Esophagus squamous epithelium (tissue), 4 donors: ENCODE measurements around the gene BBS9.

Experiments
- POLR2A ChIP-seq, 4 donors: fragments of 450-650 bp; IDR thresholded peaks; one replicate each; pipeline ENCODE4 v1.6.1; 2017; ENCODE audit warnings: antibody characterized with exemption in 4 of 4, mild to moderate bottlenecking in 4 of 4, moderate library complexity in 3 of 4
- TF ChIP-seq, protein P1 (sequence below), 6 experiments: fragments of 450-650 bp in 4 of 6; fragments of 200-600 bp in 2 of 6; sonication (generic) in 2 of 6; IDR thresholded peaks; one replicate each; pipeline ENCODE4 v1.5.1; 2016 to 2019; ENCODE audit warnings: antibody characterized with exemption in 6 of 6, mild to moderate bottlenecking in 4 of 6, moderate library complexity in 4 of 6

DNA sequence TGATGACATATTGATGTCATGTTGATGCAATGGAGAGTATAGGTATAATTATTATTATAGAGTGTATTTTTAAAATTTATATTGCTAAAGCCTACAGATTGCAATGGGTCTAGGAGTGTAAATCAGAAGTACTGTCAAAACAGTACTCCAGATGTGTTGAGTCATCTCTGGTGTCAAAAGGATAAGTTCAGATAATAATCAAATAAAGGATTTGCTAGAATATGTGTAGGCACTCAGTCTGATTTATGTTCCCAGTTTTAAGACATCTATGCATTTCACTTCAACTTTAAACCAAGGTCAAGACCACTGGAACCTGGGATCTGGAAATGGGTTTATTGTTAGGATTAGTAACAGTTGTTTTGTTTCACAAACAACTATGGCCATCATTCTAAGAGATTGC lies 433.6 kb downstream of the BBS9 start:
- TF ChIP-seq POLR2A (IDR thresholded peaks at IDR 0.05) = no peak
- TF ChIP-seq, protein P1, sequence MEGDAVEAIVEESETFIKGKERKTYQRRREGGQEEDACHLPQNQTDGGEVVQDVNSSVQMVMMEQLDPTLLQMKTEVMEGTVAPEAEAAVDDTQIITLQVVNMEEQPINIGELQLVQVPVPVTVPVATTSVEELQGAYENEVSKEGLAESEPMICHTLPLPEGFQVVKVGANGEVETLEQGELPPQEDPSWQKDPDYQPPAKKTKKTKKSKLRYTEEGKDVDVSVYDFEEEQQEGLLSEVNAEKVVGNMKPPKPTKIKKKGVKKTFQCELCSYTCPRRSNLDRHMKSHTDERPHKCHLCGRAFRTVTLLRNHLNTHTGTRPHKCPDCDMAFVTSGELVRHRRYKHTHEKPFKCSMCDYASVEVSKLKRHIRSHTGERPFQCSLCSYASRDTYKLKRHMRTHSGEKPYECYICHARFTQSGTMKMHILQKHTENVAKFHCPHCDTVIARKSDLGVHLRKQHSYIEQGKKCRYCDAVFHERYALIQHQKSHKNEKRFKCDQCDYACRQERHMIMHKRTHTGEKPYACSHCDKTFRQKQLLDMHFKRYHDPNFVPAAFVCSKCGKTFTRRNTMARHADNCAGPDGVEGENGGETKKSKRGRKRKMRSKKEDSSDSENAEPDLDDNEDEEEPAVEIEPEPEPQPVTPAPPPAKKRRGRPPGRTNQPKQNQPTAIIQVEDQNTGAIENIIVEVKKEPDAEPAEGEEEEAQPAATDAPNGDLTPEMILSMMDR (IDR thresholded peaks at IDR 0.05) = no peak
